ENCODE measurements around the gene PKN2.

Gene PKN2

GRCh38 chr1:88683541-88684481 is at the start of gene PKN2:
Gene PKN2 (plus strand): TSS chr1:88684273. CDS start chr1:88684581, 308 bp downstream.
- in situ Hi-C loops (cut with MboI; ENCODE audit: low sequenced_read_pairs), result no loop called here

GRCh38 chr1:88634538-88634937 is 49.5 kb upstream of the PKN2 start:
- in situ Hi-C loops (cut with MboI; ENCODE audit: low sequenced_read_pairs), result no loop called here

GRCh38 chr1:88640060-88640459 is 44.0 kb upstream of the PKN2 start:
- in situ Hi-C loops (cut with MboI; ENCODE audit: low sequenced_read_pairs), result no loop called here

GRCh38 chr1:88645886-88646285 is 38.2 kb upstream of the PKN2 start:
- in situ Hi-C loops (cut with MboI; ENCODE audit: low sequenced_read_pairs), result no loop called here

- in situ Hi-C loops (cut with MboI; ENCODE audit: low sequenced_read_pairs), result no loop called here
These were observed 37.4 kb upstream of the PKN2 start for GRCh38 chr1:88646476-88647248.

GRCh38 chr1:88647249-88647645 is 36.8 kb upstream of the PKN2 start:
- in situ Hi-C loops (cut with MboI; ENCODE audit: low sequenced_read_pairs), result no loop called here

- in situ Hi-C loops (cut with MboI; ENCODE audit: low sequenced_read_pairs), result no loop called here
These were observed 36.2 kb upstream of the PKN2 start for GRCh38 chr1:88647749-88648415.

- in situ Hi-C loops (cut with MboI; ENCODE audit: low sequenced_read_pairs), result no loop called here
These were observed 35.4 kb upstream of the PKN2 start for GRCh38 chr1:88648706-88649105.

- in situ Hi-C loops (cut with MboI; ENCODE audit: low sequenced_read_pairs), result no loop called here
These were observed 34.1 kb upstream of the PKN2 start for GRCh38 chr1:88649932-88650331.

GRCh38 chr1:88650676-88651418 is 33.2 kb upstream of the PKN2 start:
- in situ Hi-C loops (cut with MboI; ENCODE audit: low sequenced_read_pairs), result no loop called here

- in situ Hi-C loops (cut with MboI; ENCODE audit: low sequenced_read_pairs), result no loop called here
These were observed 28.9 kb upstream of the PKN2 start for GRCh38 chr1:88655140-88655539.

- in situ Hi-C loops (cut with MboI; ENCODE audit: low sequenced_read_pairs), result no loop called here
These were observed 28.3 kb upstream of the PKN2 start for GRCh38 chr1:88655685-88656299.

GRCh38 chr1:88658419-88658818 is 25.7 kb upstream of the PKN2 start:
- in situ Hi-C loops (cut with MboI; ENCODE audit: low sequenced_read_pairs), result no loop called here

GRCh38 chr1:88659552-88659951 is 24.5 kb upstream of the PKN2 start:
- in situ Hi-C loops (cut with MboI; ENCODE audit: low sequenced_read_pairs), result no loop called here

- in situ Hi-C loops (cut with MboI; ENCODE audit: low sequenced_read_pairs), result no loop called here
These were observed 22.9 kb upstream of the PKN2 start for GRCh38 chr1:88661188-88661587.

GRCh38 chr1:88661951-88662699 is 21.9 kb upstream of the PKN2 start:
- in situ Hi-C loops (cut with MboI; ENCODE audit: low sequenced_read_pairs), result no loop called here

GRCh38 chr1:88662723-88663122 is 21.4 kb upstream of the PKN2 start:
- in situ Hi-C loops (cut with MboI; ENCODE audit: low sequenced_read_pairs), result no loop called here

GRCh38 chr1:88668405-88668804 is 15.7 kb upstream of the PKN2 start:
- in situ Hi-C loops (cut with MboI; ENCODE audit: low sequenced_read_pairs), result no loop called here

GRCh38 chr1:88670462-88670861 is 13.6 kb upstream of the PKN2 start:
- in situ Hi-C loops (cut with MboI; ENCODE audit: low sequenced_read_pairs), result no loop called here

- in situ Hi-C loops (cut with MboI; ENCODE audit: low sequenced_read_pairs), result no loop called here
These were observed 10.6 kb upstream of the PKN2 start for GRCh38 chr1:88673446-88673845.
